ENCODE data around the gene STXBP3. TPM values are rescaled to one million over a fixed set of nuclear protein-coding genes. Genes with fewer than 3 reads are reported as not detected.

The STXBP3 gene
- total and polyA plus RNA-seq, 2 donors (not counting 1 experiment from before 2014, with no cell fraction given): 55.3 to 71.0 TPM

DNA sequence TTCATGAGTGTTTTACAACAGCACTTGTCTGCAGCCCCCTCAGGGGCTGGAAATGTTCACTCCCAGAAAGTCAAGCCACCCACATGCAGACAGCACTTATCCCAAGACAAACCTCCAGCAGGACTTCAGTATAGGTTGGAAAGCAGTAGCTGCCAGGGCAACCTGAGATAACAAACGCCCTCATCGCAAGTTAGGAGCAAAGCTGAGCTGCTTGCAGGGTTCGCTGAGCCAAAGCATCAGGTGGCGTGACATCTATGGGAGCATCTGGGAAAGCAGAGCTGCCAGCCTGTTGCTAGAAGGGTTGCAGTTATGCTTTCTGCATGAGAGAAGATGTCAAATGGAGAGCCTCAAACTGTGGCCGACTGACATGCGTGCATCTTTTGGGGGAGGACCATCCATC is 4.2 kb upstream of the STXBP3 start:
- no peak for DNase-seq (ENCODE audit: low read depth in 2 of 2)
- no peaks in the 10 kb centered on the region for H3K9me3 ChIP-seq (ENCODE audit: control insufficient read depth, insufficient read depth, low read depth, low read length)
- TF ChIP-seq CTCF (conservative IDR thresholded peaks at IDR 0.05 in 1 of 2, IDR thresholded peaks at IDR 0.05 in 1 of 2; ENCODE audit: low read depth in 1 of 2, low read length in 2 of 2): no peak
- TF ChIP-seq EZH2 (IDR thresholded peaks at IDR 0.05; ENCODE audit: low read length, missing control alignments): no peak
- no peak overlapping the region for H3K27ac ChIP-seq (ENCODE audit: insufficient read depth, low read length)
- H3K4me1 ChIP-seq (ENCODE audit: control insufficient read depth, extremely low read depth, insufficient read depth, low read length): no peaks in the 10 kb centered on the region
- H4K20me1 ChIP-seq (ENCODE audit: control insufficient read depth, extremely low read depth, insufficient read depth, low read length): no peaks in the 10 kb centered on the region
- no peak overlapping the region for H2AFZ ChIP-seq (ENCODE audit: low read length)
- H3K79me2 ChIP-seq (ENCODE audit: control insufficient read depth, insufficient read depth, low read length): no peaks in the 10 kb centered on the region
- no peak overlapping the region for H3K9ac ChIP-seq (ENCODE audit: insufficient read depth, low read length)
- no peak overlapping the region for H3K4me3 ChIP-seq (replicated peaks in 1 of 4; ENCODE audit: control extremely low read depth in 1 of 4, insufficient read depth in 1 of 4, low read depth in 3 of 4, low read length in 4 of 4)
- no peaks in the 10 kb centered on the region for H3K27me3 ChIP-seq (ENCODE audit: control insufficient read depth, insufficient read depth, low read length)
- no peak overlapping the region for H3K4me2 ChIP-seq (ENCODE audit: extremely low read depth, insufficient read depth, low read length)
- H3K36me3 ChIP-seq (ENCODE audit: control insufficient read depth, insufficient read depth, low read length): no peaks in the 10 kb centered on the region

DNA sequence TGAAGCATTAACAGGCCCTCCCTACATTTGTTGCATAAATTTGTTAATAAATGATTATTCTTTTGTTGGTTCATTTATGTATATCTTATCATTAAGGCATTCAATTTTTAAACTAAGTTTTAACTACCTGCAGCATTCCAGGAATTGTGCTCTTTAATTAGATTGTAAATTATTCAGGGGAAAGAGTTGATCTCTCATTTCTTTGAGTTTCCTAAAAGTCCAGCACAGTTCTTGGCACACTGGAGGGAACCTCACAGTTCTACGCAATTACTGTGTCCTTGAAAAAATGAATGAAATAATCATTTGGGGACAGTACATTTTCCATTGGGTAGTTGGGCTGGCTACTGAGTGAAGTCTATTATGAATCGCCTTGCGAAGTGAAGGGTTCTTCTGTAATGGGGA is 493 bp upstream of the STXBP3 start:
- H3K4me3 ChIP-seq (replicated peaks in 1 of 4; ENCODE audit: control extremely low read depth in 1 of 4, insufficient read depth in 1 of 4, low read depth in 3 of 4, low read length in 4 of 4): peak overlapping the region in 1 of 4 experiments; percentile 64
- no peaks in the 10 kb centered on the region for H3K36me3 ChIP-seq (ENCODE audit: control insufficient read depth, insufficient read depth, low read length)
- no peak for TF ChIP-seq CTCF (conservative IDR thresholded peaks at IDR 0.05 in 1 of 2, IDR thresholded peaks at IDR 0.05 in 1 of 2; ENCODE audit: low read depth in 1 of 2, low read length in 2 of 2)
- TF ChIP-seq EZH2 (IDR thresholded peaks at IDR 0.05; ENCODE audit: low read length, missing control alignments): no peak
- H3K4me1 ChIP-seq (ENCODE audit: control insufficient read depth, extremely low read depth, insufficient read depth, low read length): no peaks in the 10 kb centered on the region
- H3K27ac ChIP-seq (ENCODE audit: insufficient read depth, low read length): peak overlapping the region; percentile 56
- no peak for DNase-seq (ENCODE audit: low read depth in 2 of 2)
- no peak overlapping the region for H3K9ac ChIP-seq (ENCODE audit: insufficient read depth, low read length)
- no peak overlapping the region for H3K4me2 ChIP-seq (ENCODE audit: extremely low read depth, insufficient read depth, low read length)
- peak overlapping the region; percentile 84 for H2AFZ ChIP-seq (ENCODE audit: low read length)
- peaks cover 35% of the 10 kb centered on the region for H3K79me2 ChIP-seq (ENCODE audit: control insufficient read depth, insufficient read depth, low read length)
- no peaks in the 10 kb centered on the region for H4K20me1 ChIP-seq (ENCODE audit: control insufficient read depth, extremely low read depth, insufficient read depth, low read length)
- no peaks in the 10 kb centered on the region for H3K9me3 ChIP-seq (ENCODE audit: control insufficient read depth, insufficient read depth, low read depth, low read length)
- no peaks in the 10 kb centered on the region for H3K27me3 ChIP-seq (ENCODE audit: control insufficient read depth, insufficient read depth, low read length)

GRCh38 chr1:108747171-108747850 is 837 bp downstream of the STXBP3 start:
- H3K27ac ChIP-seq (ENCODE audit: insufficient read depth, low read length): peak overlapping the region; percentile 96
- H3K36me3 ChIP-seq (ENCODE audit: control insufficient read depth, insufficient read depth, low read length): no peaks in the 10 kb centered on the region
- H3K4me3 ChIP-seq (replicated peaks in 1 of 4; ENCODE audit: control extremely low read depth in 1 of 4, insufficient read depth in 1 of 4, low read depth in 3 of 4, low read length in 4 of 4): peak overlapping the region; percentile 64 to 90 (median 82)
- no peaks in the 10 kb centered on the region for H4K20me1 ChIP-seq (ENCODE audit: control insufficient read depth, extremely low read depth, insufficient read depth, low read length)
- no peak for TF ChIP-seq CTCF (conservative IDR thresholded peaks at IDR 0.05 in 1 of 2, IDR thresholded peaks at IDR 0.05 in 1 of 2; ENCODE audit: low read depth in 1 of 2, low read length in 2 of 2)
- TF ChIP-seq EZH2 (IDR thresholded peaks at IDR 0.05; ENCODE audit: low read length, missing control alignments): no peak
- H3K4me1 ChIP-seq (ENCODE audit: control insufficient read depth, extremely low read depth, insufficient read depth, low read length): no peaks in the 10 kb centered on the region
- peak overlapping the region; percentile 79 for H3K4me2 ChIP-seq (ENCODE audit: extremely low read depth, insufficient read depth, low read length)
- H3K9ac ChIP-seq (ENCODE audit: insufficient read depth, low read length): peak overlapping the region; percentile 96
- H2AFZ ChIP-seq (ENCODE audit: low read length): peak overlapping the region; percentile 68
- H3K27me3 ChIP-seq (ENCODE audit: control insufficient read depth, insufficient read depth, low read length): no peaks in the 10 kb centered on the region
- H3K9me3 ChIP-seq (ENCODE audit: control insufficient read depth, insufficient read depth, low read depth, low read length): no peaks in the 10 kb centered on the region
- H3K79me2 ChIP-seq (ENCODE audit: control insufficient read depth, insufficient read depth, low read length): peaks cover 44% of the 10 kb centered on the region
- DNase-seq (ENCODE audit: low read depth in 2 of 2): peak; percentile 86 to 89
